Activated naive CD4-positive, alpha-beta T cell treated with anti-CD3 and anti-CD28 coated beads, Interleukin-2, amount 50 U/mL, for 16 hours (primary cell): ENCODE measurements around the gene DMTF1.
"Not testable (repeated sequence)": the region's sequence is repeated elsewhere in the genome, so short reads cannot be mapped to it uniquely, and the experiment has no call there.

ENCODE experiments used
- DNase-seq: peaks from one replicate; pipeline ENCODE4 v3.0.0-alpha.2; 2020

The DMTF1 gene

DNA sequence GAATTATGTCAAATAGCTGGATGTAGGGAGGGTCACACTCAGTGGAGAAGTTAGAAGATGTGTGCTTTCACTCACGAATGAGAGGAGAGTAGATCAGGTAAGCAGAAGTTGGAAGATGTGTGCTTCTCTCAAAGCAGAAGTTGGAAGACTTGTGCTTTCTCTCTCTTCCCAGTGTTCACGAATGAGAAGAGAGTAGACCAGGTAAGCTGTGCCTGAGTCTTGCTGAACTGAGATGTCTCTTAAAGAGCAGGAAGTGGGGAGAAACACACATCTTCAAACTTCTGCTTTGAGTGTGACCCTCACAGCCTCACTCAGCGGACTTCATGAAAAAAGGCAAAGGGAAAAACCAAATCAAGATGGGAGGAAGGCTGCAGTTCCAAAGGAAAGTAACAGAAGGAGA lies 74.2 kb downstream of the DMTF1 start:
- no peak for DNase-seq

DNA sequence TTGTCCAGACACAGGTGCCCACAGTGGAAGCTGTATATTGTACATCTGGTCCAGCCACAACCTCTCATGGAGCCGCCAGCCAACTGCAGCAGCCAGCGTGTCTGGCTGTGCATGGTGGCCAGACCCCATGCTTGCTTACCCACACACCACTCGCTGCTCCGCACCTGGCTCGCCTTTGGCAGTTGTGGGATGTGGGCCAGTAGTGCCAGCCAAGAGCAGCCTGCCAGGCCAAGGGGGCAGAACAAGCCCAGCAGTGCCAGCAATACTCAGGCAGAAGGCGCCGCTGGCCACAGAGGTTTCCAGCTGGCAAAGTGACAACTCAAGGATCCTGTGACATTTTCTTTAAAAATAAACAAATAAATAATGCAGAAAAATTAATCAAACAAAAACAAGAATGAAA lies 79.0 kb downstream of the DMTF1 start:
- DNase-seq: no peak

DNA sequence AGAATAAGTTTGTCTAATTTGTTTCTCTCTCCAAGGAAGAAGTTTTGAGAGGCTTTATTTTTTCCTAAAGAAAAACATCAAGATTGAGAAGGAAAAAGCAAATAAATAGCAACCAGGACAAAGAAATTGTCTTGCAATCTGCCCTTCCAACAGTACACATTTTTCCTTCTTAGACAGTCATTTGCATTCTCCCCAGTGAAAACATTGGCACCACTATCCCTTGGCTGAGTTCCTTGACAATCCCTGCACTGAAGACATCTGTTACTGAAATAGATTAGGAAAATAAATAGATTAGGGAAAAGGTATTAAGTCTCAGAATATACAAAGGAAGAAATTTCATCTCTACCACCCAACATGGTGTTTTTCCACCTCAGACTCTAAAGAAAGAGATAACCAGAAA lies 79.5 kb downstream of the DMTF1 start:
- no peak for DNase-seq

DNA sequence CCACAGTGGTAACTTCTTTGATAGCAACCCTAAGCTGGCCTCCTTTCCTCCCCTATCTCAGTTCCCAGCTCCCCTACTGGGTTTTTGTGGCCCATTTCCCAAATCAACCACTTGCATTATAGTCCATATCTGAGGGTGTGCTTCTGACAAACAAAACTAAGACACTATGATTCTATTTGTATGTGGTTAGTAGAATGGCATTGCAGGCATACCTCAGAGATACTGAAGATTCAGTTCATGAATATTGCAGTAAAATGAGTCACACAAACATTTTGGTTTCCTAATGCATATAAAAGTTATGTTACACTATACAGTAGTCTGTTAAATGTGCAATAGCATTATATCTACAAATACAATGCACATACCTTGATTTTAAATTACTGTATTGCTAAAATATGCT lies 82.7 kb downstream of the DMTF1 start:
- no peak for DNase-seq

DNA sequence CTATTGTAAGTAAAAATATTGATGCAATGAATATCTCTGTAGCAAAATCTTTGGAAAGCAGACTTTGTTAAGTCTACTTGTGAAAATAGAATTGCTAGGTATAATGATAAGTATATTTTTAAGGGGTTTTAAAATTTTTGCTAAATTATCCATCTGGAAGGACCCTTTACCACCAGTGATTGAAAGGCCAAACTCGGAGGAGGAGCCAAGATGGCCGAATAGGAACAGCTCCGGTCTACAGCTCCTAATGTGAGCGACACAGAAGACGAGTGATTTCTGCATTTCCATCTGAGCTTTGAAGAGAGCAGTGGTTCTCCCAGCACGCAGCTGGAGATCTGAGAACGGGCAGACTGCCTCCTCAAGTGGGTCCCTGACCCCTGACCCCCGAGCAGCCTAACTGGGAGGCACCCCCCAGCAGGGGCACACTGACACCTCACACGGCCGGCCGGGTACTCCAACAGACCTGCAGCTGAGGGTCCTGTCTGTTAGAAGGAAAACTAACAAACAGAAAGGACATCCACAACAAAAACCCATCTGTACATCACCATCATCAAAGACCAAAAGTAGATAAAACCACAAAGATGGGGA lies 86.3 kb downstream of the DMTF1 start:
- not testable (repeated sequence) for DNase-seq

DNA sequence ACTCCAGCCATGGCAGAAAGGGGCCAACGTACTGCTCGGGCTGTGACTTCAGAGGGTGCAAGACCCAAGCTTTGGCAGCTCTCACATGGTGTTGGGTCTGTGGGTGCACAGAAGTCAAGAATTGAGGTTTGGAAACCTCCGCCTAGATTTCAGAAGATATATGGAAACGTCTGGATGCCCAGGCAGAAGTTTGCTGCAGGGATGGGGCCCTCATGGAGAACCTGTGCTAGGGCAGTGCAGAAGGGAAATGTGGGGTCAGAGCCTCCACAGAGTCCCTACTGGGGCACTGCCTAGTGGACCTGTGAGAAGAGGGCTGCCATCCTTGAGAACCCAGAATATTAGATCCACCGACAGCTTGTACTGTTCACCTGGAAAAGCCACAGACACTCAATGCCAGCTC lies 93.4 kb downstream of the DMTF1 start:
- not testable (repeated sequence) for DNase-seq
